NT2/D1 (cell line): Measurements from ENCODE around the gene RPRD1A.

ENCODE experiments used
- DNase-seq: peaks from one replicate; pipeline ENCODE4 v3.0.0-alpha.2; 2011; ENCODE audit warnings: low read depth, low spot score
- H3K27me3 ChIP-seq: 2 replicates; pipeline ENCODE4 v1.6.0; 2011; ENCODE audit warnings: mild to moderate bottlenecking; ENCODE audit not compliant: insufficient read length, insufficient read depth
- H3K36me3 ChIP-seq: 2 replicates; pipeline ENCODE4 v1.6.1; 2011; ENCODE audit warnings: mild to moderate bottlenecking, low read length, mixed read lengths; ENCODE audit not compliant: insufficient read depth, insufficient read length
- H3K4me1 ChIP-seq: 2 replicates; pipeline ENCODE4 v1.5.1; 2011; ENCODE audit not compliant: insufficient read depth, insufficient read length
- H3K4me3 ChIP-seq: 2 replicates; pipeline ENCODE4 v1.5.1; 2011; ENCODE audit warnings: low read depth; ENCODE audit not compliant: insufficient read length
- H3K9ac ChIP-seq: 2 replicates; pipeline ENCODE4 v1.6.0; 2011; ENCODE audit warnings: low read depth; ENCODE audit not compliant: insufficient read length
- H3K9me3 ChIP-seq: 2 replicates; pipeline ENCODE4 v1.5.1; 2011; ENCODE audit warnings: mild to moderate bottlenecking, low read length; ENCODE audit not compliant: insufficient read depth
- SUZ12 ChIP-seq: IDR thresholded peaks from 2 replicates; pipeline ENCODE4 v1.6.1; 2011; ENCODE audit not compliant: insufficient read length, insufficient read depth; ENCODE audit errors: extremely low read depth
- YY1 ChIP-seq: IDR thresholded peaks from 2 replicates; pipeline ENCODE4 v1.6.1; 2011; ENCODE audit not compliant: insufficient read length, insufficient read depth
- ZNF274 ChIP-seq: IDR thresholded peaks from 2 replicates; pipeline ENCODE4 v1.6.1; 2011; ENCODE audit warnings: mild to moderate bottlenecking, low read depth, low read length

RPRD1A gene

GRCh38 chr18:35983147-35983546 lies 84.2 kb downstream of the RPRD1A start:
- Histone ChIP-seq H3K9ac (no peak overlapping the region), H3K27me3 (no peaks in the 10 kb centered on the region), H3K4me3 (no peak overlapping the region), H3K36me3 (peaks cover 35% of the 10 kb centered on the region), H3K4me1 (no peaks in the 10 kb centered on the region), H3K9me3 (no peaks in the 10 kb centered on the region)
- TF ChIP-seq ZNF274: no peak
- no peak for TF ChIP-seq SUZ12
- DNase-seq: no peak

GRCh38 chr18:35982409-35983114 lies 84.8 kb downstream of the RPRD1A start:
- no peak for DNase-seq
- Histone ChIP-seq H3K27me3 (no peaks in the 10 kb centered on the region), H3K36me3 (peaks cover 41% of the 10 kb centered on the region), H3K4me1 (no peaks in the 10 kb centered on the region), H3K4me3 (no peak overlapping the region), H3K9me3 (no peaks in the 10 kb centered on the region), H3K9ac (no peak overlapping the region)
- TF ChIP-seq ZNF274 (no peak), SUZ12 (no peak), YY1 (no peak)

DNA sequence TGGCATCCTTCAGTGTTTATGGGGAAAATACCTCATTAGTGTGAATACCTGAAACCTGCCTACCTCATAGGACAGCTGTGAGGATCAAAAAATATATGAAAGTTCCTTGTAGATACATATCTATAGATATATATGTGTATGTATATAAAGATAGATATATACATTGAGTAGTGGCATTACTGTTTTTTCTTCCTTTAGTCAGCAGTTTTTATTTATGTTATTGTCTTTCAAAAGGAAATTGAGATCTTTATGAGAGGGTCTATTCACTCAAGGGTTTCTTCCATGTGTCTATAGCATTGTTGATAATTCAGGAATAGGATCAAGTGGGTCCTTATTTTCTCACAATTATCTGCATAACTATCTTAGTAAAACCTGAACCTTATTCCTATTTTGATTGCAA lies 88.2 kb downstream of the RPRD1A start:
- no peaks in the 10 kb centered on the region for H3K9me3 ChIP-seq
- peaks cover 65% of the 10 kb centered on the region for H3K36me3 ChIP-seq
- no peak for DNase-seq

DNA sequence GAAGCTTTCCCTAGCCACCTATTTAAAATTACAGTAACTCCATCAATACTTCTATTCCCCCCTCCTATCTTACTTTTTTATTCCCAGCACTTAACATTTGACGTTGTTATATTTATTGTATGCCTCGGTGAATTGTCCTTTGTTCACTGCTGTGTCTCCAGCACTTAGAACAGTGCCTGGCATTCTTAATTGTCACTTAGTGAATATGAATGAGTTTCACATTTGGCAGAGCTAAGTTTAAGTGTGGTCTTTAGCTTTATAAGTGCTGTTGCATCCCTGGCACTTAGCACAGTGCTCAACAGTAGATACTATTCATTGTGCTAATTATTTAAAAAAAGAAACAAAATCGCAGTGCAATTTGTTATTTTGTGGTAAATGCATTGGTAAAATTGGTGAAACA lies 93.2 kb downstream of the RPRD1A start:
- H3K4me1 ChIP-seq: peaks cover 4% of the 10 kb centered on the region
- H3K27me3 ChIP-seq: no peaks in the 10 kb centered on the region
- no peaks in the 10 kb centered on the region for H3K9me3 ChIP-seq
- TF ChIP-seq SUZ12: no peak
- no peak overlapping the region for H3K9ac ChIP-seq
- no peak for DNase-seq
- H3K36me3 ChIP-seq: peaks cover 50% of the 10 kb centered on the region
- no peak overlapping the region for H3K4me3 ChIP-seq

More for the DNA sequence above, 88.2 kb downstream of the RPRD1A start:
- TF ChIP-seq YY1: no peak
- TF ChIP-seq SUZ12: no peak
- no peak for TF ChIP-seq ZNF274
- H3K27me3 ChIP-seq: no peaks in the 10 kb centered on the region
- no peak overlapping the region for H3K4me3 ChIP-seq
- peaks cover 2% of the 10 kb centered on the region for H3K4me1 ChIP-seq
- no peak overlapping the region for H3K9ac ChIP-seq

DNA sequence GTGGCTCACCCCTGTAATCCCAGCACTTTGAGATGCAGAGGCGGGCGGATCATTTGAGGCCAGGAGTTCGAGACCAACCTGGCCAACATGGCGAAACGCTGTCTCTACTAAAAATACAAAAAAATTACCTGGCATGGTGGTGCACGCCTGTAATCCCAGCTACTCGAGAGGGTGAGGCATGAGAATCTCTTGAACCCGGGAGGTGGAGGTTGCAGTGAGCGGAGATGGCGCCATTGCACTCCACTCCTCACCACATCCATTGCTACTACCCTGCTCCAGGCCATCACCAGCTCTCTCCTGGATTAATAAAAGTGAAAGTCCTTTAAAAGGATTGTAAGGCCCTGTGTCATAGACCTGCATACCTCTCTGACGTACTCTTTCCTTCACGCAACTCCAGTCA lies 93.7 kb downstream of the RPRD1A start:
- peak overlapping the region; percentile 90 for H3K4me3 ChIP-seq
- no peaks in the 10 kb centered on the region for H3K9me3 ChIP-seq
- peaks cover 46% of the 10 kb centered on the region for H3K36me3 ChIP-seq
- peaks cover 4% of the 10 kb centered on the region for H3K4me1 ChIP-seq
- TF ChIP-seq ZNF274: no peak
- TF ChIP-seq SUZ12: no peak
- TF ChIP-seq YY1: no peak
- peak overlapping the region; percentile 97 for H3K9ac ChIP-seq
- no peak for DNase-seq
- H3K27me3 ChIP-seq: no peaks in the 10 kb centered on the region

DNA sequence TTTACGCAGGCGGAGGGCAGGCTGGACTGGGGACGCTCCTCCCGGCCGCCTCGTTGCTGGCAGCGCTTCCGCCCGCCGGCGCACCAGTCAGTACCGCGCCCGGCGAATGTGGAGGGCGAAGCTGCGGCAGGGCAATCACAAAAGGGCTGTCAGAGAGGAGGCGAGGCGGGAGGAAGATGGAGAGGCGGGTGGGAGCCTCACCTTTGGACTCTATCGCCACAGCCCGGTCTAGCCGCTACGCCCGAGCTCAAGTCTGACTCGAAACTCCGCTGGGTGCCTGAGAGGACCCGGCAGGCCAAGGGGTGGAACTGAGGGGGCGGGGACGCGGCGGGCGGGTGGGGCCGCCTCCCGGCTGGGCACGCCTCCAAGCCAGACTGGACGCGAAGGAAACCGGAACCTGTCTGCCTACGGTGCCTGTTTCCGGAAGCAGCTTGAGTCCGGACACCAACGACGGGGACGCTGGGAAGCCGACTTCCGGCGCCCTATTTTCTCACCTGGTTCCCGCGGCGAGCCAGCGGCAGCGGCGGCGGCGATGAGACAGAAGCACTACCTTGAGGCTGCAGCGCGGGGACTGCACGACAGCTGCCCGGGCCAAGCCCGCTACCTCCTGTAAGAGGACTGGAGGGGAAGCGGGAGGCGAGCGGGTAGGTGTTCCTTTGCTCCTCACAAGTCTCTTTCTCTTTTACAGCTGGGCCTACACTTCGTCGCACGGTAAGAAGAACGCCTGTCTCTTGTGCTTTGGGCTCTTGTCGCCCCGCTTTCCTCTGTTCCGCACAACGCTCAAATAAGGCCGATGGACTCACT lies 95.0 kb downstream of the RPRD1A start, which contains the start of gene RMP24:
RMP24 (plus strand) TSS at position 483 of the 804 bp plus-strand sequence.
- Histone ChIP-seq H3K9me3 (no peaks in the 10 kb centered on the region), H3K9ac (peak within 1 kb of the TSS; percentile 97), H3K27me3 (no peaks in the 10 kb centered on the region), H3K4me1 (peaks cover 4% of the 10 kb centered on the region), H3K36me3 (peaks cover 34% of the 10 kb centered on the region), H3K4me3 (peak within 1 kb of the TSS; percentile 90)
- no peak for TF ChIP-seq ZNF274
- no peak for TF ChIP-seq YY1
- no peak for TF ChIP-seq SUZ12
- DNase-seq: peak; percentile 91

- TF ChIP-seq YY1: no peak
- no peak for TF ChIP-seq SUZ12
- no peak for TF ChIP-seq ZNF274
- no peak for DNase-seq
Observed at GRCh38 chr18:35971661-35972196, 95.6 kb downstream of the RPRD1A start.

More at GRCh38 chr18:35971661-35972196, 95.6 kb downstream of the RPRD1A start:
- peaks cover 29% of the 10 kb centered on the region for H3K36me3 ChIP-seq
- peak overlapping the region; percentile 92 for H3K9ac ChIP-seq
- no peaks in the 10 kb centered on the region for H3K27me3 ChIP-seq
- no peaks in the 10 kb centered on the region for H3K9me3 ChIP-seq
- H3K4me1 ChIP-seq: peaks cover 4% of the 10 kb centered on the region
- H3K4me3 ChIP-seq: peak overlapping the region; percentile 63
